K562 (cell line): ENCODE results near the gene KNSTRN. TPM values are rescaled to one million over a fixed set of nuclear protein-coding genes. Genes with fewer than 3 reads are reported as not detected.

Source experiments
- BMI1 ChIP-seq: fragments of 150-350 bp; IDR thresholded peaks from 2 replicates; pipeline ENCODE4 v1.6.1; 2014; ENCODE audit warnings: low read length
- BRCA1 ChIP-seq, 2 experiments: fragments of 450-650 bp in 1 of 2; sonication (generic) in 1 of 2; formaldehyde crosslinking in 1 of 2; IDR thresholded peaks; 2 replicates each; pipeline versions ENCODE4 v1.5.0 to v1.6.1; 2017 to 2020; ENCODE audit warnings: mild to moderate bottlenecking in 1 of 2, missing genetic modification reagents in 1 of 2
- CBX5 ChIP-seq: IDR thresholded peaks from 2 replicates; pipeline ENCODE4 v1.6.1; 2014; ENCODE audit warnings: low read depth, borderline replicate concordance
- CHD2 ChIP-seq: IDR thresholded peaks from 2 replicates; pipeline ENCODE4 v1.6.1; 2011; ENCODE audit warnings: low read depth, low read length
- COPS2 ChIP-seq: fragments of 450-650 bp; conservative IDR thresholded peaks from 2 replicates; pipeline ENCODE4 v1.6.1; 2016; ENCODE audit warnings: mild to moderate bottlenecking, moderate library complexity
- CREB5 ChIP-seq: fragments of 250-450 bp; sonication (Bioruptor Pico); IDR thresholded peaks from 2 replicates; pipeline ENCODE4 v1.5.0; 2020; ENCODE audit warnings: mild to moderate bottlenecking
- EP300 ChIP-seq: IDR thresholded peaks from 2 replicates; pipeline ENCODE4 v1.6.1; 2012; ENCODE audit warnings: low read length, improper control_type of control experiment
- PRDM10 ChIP-seq: fragments of 450-650 bp; IDR thresholded peaks from 2 replicates; pipeline ENCODE4 v1.6.1; 2018; ENCODE audit not compliant: partially characterized antibody
- RNF219 ChIP-seq: fragments of 250-450 bp; sonication (Bioruptor Pico); IDR thresholded peaks from 2 replicates; pipeline ENCODE4 v1.5.0; 2022; ENCODE audit warnings: mild to moderate bottlenecking
- SOX6 ChIP-seq: fragments of 450-650 bp; IDR thresholded peaks from 2 replicates; pipeline ENCODE4 v1.6.1; 2014; ENCODE audit warnings: mild to moderate bottlenecking
- THAP12 ChIP-seq: fragments of 250-450 bp; sonication (Bioruptor Pico); IDR thresholded peaks from 2 replicates; pipeline ENCODE4 v1.9.0; 2021; ENCODE audit warnings: mild to moderate bottlenecking, inconsistent platforms
- ZNF507 ChIP-seq: conservative IDR thresholded peaks from 2 replicates; pipeline ENCODE4 v1.6.1; 2017; ENCODE audit warnings: missing genetic modification characterization, missing compliant biosample characterization
- ZNF518B ChIP-seq: fragments of 250-450 bp; sonication (Bioruptor Pico); IDR thresholded peaks from 2 replicates; pipeline ENCODE4 v1.5.0; 2021; ENCODE audit warnings: mild to moderate bottlenecking, moderate library complexity
- polyA plus RNA-seq, 8 experiments: library from polyadenylated mRNA; depleted of rRNA in 4 of 8; stranded (reverse) in 5 of 8; unstranded in 3 of 8; fragments of >200 nt; fragmentation: Nextera tagmentation in 2 of 8; fragmentation: Illumina TruSeq in 1 of 8; extraction: Ambion mirVana in 2 of 8; extraction: Trizol in 1 of 8; gene quantifications; 2 replicates each; pipeline versions ENCODE4 v1.2.1 to v1.2.3, GENCODE V29; 2011 to 2014; ENCODE audit warnings: inconsistent platforms in 1 of 8, missing spikeins in 1 of 8
- total RNA-seq, 7 experiments: library from RNA; depleted of rRNA in 6 of 7; stranded (reverse); fragments of >200 nt in 6 of 7; fragmentation: Illumina TruSeq in 2 of 7; extraction: Trizol in 2 of 7; gene quantifications; 2 replicates each; pipeline versions ENCODE4 v1.2.1 to v1.2.3, GENCODE V29; 2011 to 2021; ENCODE audit warnings: low replicate concordance in 1 of 7

KNSTRN gene
- total and polyA plus RNA-seq, 9 of the 15 experiments (the other 6 are each of a cell fraction or from before 2014, with no cell fraction given) = 48.7 to 88.2 (median 66.3) TPM

GRCh38 chr15:40357723-40358470 is 24.6 kb upstream of the KNSTRN start, which contains the start of gene DISP2 (continued):
- TF ChIP-seq ZNF518B (CRISPR knock-in tag) (no peak), RNF219 (CRISPR knock-in tag) (no peak), COPS2 (no peak), CHD2 (no peak), BRCA1 (IDR thresholded peaks at IDR 0.05) (no peak), BRCA1 (CRISPR knock-in tag; IDR thresholded peaks at IDR 0.05) (no peak), BMI1 (no peak), PRDM10 (no peak), CREB5 (CRISPR knock-in tag) (no peak), ZNF507 (no peak), THAP12 (CRISPR knock-in tag) (peak; percentile 8; the same call in 1 of the 2 replicates), EP300 (no peak), SOX6 (no peak), CBX5 (no peak)
